NCI-H2107 treated with DMSO at 0.1 percent for 48 hours (cell line): ENCODE measurements around the gene KBTBD6.
"Not testable (repeated sequence)": the region's sequence is repeated elsewhere in the genome, so short reads cannot be mapped to it uniquely, and the experiment has no call there.

Experiments
- DNase-seq: peaks from one replicate; lab custom pipeline; 2025; ENCODE audit not compliant: unreplicated experiment; lab: John Stamatoyannopoulos, UW

KBTBD6 gene

DNA sequence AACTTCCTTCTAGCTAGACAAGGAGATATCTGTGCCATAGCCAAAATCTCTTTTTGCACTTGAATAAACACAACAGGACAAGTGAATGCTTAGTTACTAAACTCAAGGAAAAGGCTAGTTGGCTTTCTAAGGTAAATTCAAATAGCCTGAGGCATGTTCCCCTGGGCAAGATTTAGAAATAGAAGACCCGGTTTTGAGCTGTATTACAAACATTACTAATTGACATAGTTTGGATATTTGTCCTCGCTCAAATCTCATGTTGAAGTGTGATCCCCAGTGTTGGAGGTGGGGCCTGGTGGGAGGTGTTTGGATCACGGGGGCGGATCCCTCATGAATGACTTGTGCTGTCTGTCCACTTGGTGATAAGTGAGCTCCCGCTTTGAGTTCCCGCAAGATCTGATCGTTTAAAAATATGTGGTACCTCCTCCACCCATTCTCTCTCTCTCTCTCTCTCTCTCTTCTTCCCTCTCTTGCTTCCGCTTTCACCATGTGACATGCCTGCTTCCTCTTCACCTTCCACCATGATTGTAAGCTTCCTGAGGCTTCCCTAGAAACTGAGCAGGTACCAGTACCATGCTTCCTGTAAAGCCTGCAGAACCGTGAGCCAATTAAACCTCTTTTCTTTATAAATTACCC lies 3.9 kb upstream of the KBTBD6 start:
- DNase-seq, result no peak

GRCh38 chr13:41133951-41134350 lies 1.3 kb upstream of the KBTBD6 start:
- DNase-seq, result no peak

GRCh38 chr13:41131660-41132511 lies 716 bp downstream of the KBTBD6 start:
- not testable (repeated sequence) for DNase-seq

DNA sequence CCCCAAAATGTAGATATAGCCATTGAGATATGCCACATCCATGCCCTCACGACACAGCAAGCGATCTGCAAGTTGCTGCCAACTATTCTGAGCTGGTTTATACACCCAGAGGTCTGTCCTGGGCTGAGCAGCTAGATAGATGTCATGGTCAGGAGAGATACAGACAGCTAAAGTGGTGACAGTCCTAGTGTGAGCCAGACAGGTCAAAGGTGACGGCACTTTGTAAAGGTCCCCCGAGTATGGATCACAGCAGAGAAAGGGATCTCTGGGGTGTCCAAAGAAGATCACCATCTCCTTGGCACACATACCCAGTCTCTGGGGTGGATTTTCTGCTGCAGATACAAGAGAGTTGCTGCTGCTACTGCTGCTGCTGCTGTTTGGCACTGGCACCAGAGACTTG lies 1.4 kb downstream of the KBTBD6 start:
- not testable (repeated sequence) for DNase-seq

- no peak for DNase-seq
Measured at GRCh38 chr13:41130356-41130755, 2.2 kb downstream of the KBTBD6 start.

- no peak for DNase-seq
Measured at GRCh38 chr13:41127701-41128100, 4.9 kb downstream of the KBTBD6 start.

DNA sequence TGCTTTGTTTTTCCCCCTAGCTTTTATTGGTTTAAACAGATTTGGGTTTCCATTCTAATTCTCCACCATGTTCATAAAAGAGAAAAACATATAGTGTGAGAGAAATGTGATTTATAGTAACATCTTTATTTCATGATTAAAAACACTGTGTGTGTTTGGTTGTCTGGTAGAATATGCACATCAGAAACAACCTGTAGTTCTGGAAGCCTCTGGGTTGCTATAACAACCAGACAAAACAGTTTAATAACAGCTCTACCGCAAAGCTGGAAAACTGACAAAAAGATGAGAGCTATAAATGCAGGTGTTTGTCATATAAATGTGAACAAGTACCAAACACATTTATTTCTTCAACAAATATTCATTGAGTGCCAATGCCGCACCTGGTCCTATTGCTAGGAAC lies 9.8 kb downstream of the KBTBD6 start:
- no peak for DNase-seq

DNA sequence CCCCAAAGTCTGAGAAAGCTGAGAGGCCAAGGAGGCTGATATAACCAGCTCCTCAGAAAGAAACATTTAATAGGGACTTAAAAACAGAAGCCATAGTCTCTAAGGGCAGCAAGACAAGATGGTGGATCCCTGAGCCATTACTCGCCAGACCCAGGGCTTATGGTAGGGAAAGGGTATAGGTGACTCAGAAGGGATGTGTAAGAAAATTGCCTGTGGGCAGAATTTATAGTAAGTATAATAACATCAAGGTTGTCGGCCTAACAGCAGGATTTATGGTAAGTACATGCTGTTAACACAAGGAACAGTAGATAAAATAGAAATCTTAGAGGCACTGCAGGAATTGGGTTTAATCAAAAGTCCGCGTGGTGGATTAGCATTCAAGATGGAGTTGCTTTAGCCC lies 14.7 kb downstream of the KBTBD6 start:
- DNase-seq, result no peak

DNA sequence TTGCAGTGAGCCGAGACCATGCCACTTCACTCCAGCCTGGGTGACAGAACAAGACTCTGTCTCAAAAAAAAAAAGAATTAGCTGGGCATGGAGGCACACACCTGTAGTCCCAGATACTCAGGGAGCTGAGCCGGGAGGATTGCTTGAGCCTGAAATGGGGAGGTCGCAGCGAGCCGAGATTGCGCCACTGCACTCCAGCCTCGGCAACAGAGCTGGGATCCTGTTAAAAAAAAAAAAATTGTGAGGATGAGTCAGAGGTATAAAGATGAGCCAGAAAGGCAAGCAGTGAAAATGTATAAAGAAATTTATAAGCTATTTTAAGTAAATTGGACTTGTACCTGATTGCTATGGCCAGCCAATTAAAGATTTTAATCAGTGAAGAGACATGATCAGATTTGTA lies 21.1 kb downstream of the KBTBD6 start:
- DNase-seq, result no peak

DNA sequence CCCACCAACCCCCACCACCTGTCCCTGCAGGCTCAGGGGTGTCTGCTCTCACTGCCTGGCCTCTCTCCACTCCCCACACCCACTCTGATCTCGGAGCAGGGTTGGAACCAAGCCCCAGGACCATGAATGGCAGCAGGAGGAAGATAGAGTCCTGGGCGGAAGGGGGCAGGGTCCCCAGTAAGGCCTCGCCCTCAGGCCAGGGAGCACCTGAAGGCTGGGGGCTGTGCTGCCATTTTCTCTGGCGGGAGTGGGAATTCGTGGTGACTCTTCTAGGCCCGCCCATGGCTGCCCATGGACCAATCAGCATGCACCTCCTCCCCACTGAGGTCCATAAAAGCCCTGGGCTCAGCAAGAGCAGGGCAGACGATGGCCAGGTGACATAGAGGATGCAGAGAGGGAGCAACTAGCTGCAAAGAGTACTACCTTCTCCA lies 25.0 kb downstream of the KBTBD6 start:
- DNase-seq, result no peak

DNA sequence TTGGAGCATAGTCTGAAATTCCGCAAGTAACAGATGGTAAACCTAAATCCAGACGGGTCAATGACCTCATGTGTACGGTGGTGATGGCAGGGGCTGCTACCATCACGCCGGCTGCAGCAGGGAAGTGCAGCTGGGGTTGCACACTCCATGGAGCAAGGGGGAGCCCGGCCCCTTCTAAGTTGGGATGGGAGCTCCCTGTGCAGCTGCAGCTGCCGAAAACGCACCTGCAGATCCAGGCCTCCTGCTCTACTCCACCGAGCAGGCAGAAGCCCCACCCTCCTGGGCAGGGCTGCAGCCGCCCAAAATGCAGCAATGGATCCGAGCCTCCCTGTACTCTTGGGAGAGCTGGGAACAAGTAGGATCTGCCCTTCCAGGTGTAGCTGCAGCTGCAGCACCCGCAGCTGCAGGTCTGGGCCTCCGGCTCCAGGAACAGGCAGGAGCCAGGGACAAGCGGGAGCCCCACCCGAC lies 25.5 kb downstream of the KBTBD6 start:
- no peak for DNase-seq

- no peak for DNase-seq
Measured at GRCh38 chr13:41099986-41100385, 32.6 kb downstream of the KBTBD6 start.

DNA sequence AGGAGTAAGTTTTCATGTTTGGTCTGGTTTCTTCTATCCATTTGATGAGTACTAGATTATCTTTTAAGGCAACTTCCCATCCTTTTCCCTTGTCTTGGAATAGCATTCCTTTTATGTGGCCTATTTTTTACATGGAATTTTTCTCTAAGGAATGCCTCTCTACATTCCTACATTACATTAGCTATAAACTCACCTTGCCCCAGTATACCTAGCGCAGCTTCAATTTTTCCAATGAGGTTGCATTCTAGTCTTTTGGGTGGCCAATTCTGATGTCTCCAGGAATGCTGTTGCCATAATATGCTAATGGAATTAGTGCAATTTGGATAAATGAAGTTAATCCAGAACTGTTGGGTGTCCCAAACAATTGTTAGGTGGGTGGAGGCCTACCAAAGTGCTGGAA lies 33.8 kb downstream of the KBTBD6 start:
- DNase-seq, result no peak

DNA sequence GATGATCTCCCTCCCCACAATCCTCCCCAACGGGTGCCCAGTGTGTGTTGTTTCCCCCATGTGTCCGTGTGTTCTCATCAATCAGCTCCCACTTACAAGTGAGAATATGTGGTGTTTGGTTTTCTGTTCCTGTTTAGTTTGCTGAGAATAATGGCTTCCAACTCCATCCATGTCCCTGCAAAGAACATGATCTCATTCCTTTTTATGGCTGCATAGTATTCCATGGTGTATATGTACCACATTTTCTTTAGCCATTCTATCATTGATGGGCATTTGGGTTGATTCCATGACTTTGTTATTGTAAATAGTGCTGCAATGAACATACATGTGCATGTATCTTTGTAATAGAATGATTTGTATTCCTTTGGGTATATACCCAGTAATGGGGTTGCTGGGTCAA lies 36.9 kb downstream of the KBTBD6 start:
- not testable (repeated sequence) for DNase-seq

DNA sequence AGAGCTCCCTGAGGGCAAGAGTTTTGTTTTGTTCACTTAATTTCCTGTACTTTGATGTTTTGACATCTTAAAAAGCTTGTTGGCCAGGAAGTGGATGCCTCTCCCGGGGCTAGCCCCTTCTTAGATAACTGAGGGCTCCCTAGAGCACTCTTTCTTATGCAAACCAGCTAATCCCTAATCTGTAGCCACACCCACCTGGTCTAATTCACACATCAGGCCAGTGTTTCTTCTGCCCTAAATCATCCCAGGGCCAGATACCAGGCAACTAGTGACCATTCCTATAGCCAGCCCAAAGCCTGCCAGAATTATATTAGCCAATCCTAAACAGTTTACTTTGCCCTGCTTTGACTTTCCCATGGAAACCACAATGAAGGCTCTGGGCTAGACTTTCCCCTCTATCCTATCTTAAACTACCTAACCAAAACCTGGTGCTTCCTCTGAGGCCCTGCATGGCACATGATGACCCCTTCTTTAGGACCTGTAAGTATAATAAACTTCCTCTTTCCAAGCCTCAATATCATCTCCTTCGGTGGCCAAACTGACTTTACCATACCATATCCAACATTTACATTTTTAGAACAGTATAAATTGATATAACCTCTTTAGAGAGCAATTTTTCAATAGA lies 46.5 kb downstream of the KBTBD6 start:
- no peak for DNase-seq

GRCh38 chr13:41079725-41080124 lies 52.9 kb downstream of the KBTBD6 start:
- no peak for DNase-seq
